Muscle of back (tissue), 11 donors: Measurements from ENCODE around the gene OLA1. TPM values are rescaled to one million over a fixed set of nuclear protein-coding genes. Genes with fewer than 3 reads are reported as not detected.
A peak's percentile ranks its signal among the peaks of the same experiment; 100 is the strongest.

Source experiments
- DNase-seq, 3 donors: peaks; one replicate each; pipeline versions ENCODE4 v3.0.0 to v3.0.0-alpha.2; 2013
- polyA plus RNA-seq, 10 donors: library from polyadenylated mRNA; unstranded; fragments of 120-200 nt; gene quantifications; one replicate each; pipeline ENCODE4 v1.2.1, GENCODE V29; 2013; ENCODE audit not compliant: insufficient read length in 10 of 10

Gene OLA1
- polyA plus RNA-seq, 10 donors = 179 to 312 (median 227) TPM

DNA sequence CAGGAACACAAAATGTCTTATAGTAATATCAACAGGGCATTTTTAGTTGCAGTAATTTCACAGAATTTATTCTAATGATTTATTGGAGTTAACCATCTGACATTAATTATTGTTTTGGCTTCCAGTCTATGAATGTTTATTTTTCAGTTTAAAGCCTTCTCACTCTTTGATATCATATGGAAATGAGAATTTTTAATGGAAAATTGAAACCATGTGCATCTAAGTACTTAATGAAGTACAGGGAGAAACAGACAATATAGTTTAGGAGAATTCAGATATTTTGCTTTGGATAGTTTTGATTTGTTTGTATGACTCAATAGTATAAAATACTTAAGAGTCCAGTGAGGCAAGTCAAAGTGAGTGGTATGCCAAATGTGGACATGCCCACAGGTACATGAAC is 126.1 kb downstream of the OLA1 start:
- no peak for DNase-seq

DNA sequence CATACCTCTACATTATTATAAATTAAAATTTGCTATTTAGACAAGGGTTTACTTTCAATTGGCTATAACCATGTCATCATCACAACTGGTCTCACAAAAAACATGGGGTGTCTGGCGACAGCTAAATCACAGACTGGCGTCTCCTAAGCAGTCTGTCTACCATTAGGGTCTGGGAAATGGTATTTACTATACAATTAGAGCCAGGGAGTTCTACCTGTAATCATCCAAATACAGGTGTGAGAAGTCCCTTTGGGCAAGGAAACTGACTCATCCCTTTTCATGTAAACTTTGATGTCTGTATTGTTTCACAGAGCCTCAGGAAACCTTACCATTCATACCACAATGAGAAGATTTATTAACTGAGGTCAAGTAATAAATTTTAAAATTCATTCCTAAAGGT is 126.7 kb downstream of the OLA1 start:
- DNase-seq = no peak

DNA sequence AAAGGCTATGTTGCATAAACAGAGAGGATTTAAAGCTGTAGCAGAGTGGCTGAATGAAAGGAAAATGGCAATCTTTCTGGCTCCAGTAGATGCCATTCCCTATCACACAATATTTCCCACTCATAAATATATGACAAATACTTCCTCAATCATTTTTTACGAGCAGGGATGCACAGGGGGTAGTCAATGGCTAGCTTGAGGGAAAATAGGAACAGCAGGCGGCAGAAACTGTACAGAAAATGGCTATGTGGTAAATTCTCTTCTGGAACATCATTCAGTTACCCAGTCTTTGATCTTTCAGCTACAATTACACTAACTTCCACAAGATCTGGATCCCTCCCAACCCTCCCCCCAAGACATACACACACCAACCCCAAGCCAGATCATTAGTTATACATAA is 127.2 kb downstream of the OLA1 start:
- DNase-seq = no peak

DNA sequence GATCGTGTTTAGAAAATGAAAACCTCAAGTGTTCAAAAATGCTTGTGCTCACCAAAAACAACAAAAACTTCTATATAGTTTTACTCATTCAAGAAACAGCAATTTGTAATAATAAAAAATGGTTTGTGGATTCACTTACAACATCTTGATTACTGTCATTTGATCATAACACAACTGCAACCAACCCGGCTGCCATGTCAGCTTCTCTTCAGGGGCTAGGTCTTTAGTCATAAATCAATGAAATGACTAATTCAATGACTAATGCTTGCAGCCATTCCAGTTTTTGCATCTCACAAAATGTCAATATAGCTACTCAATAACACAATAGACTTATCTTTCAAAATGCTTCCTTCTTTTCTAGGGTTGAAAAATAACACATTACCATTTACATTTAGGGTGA is 128.0 kb downstream of the OLA1 start:
- no peak for DNase-seq

DNA sequence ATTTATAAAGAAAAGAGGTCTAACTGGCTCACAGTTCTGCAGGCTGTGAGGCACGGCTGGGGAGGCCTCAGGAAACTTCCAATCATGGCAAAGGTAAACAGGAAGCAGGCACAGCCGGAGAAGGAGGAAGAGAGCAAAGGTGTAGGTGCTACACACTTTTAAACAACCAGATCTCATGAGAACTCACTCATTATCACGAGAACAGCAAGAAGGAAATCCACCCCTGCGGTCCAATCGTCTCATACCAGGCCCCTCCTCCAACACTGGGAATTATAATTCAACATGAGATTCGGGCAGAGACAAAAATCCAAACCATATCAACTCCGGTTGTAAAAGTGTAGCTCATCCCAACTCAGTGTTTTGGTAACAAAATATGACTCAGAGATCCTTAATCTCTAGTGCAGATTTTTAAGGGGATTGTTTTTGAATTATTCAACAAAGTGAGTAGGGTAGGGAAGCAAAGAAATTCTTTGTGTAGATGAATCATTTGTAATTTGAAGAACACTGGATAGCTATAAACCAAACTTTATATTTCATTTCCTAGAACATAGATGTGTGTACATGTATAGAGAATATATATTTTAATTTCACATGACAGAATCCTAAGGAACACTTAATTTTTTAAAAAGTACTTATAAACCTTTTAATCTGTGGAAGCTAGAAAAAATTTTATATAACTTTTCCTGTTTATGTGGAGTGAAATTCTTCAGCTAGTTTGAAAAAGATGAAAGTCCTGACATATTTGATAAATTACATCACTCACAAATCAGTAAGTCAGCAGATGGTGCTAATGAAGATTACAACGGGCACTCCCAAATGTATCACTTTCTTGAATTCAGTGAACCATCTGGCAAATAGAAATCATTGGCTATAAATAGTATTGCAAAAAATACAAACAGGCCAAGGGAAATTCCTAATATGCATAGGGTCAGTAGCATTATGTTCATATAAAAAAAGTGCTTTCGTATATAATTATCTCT is 130.1 kb downstream of the OLA1 start:
- peak in 1 of 3 donors; percentile 73 for DNase-seq

DNA sequence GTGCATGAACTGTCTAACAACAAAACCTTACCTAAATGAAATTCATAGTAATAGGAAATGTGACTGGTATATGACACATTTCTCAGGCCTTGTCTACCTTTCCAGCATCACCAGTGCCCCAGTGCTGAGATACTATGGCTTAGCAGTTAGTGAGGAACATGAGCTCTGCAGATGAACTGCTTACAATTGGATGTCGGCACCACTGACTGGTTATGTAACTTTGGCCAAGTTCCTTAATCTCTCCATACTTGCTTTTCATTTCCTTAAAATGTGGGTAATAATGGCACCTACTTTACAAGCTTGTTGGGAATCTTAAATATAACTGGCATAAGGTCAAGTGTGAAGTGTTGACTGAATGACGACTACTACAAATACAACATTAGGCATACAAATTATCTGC is 136.3 kb downstream of the OLA1 start:
- no peak for DNase-seq

DNA sequence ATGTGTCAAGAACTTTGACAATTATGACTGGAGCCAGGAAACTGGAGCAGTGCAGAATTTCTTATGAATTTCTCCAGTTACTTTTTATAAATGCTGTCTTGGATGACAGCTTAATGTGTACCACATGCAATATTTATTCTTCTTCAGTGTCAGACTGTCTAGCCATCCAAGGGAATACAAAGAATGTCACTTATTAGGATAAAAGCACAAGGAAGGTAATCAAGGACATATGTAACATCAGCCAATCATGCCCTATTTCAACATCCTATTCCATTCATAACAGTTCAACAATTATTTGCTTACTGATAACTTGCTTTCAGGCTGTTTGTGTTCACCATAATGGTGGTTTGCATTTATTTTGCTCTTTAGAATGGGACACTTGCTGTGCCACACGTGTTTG is 139.8 kb downstream of the OLA1 start:
- DNase-seq = no peak

DNA sequence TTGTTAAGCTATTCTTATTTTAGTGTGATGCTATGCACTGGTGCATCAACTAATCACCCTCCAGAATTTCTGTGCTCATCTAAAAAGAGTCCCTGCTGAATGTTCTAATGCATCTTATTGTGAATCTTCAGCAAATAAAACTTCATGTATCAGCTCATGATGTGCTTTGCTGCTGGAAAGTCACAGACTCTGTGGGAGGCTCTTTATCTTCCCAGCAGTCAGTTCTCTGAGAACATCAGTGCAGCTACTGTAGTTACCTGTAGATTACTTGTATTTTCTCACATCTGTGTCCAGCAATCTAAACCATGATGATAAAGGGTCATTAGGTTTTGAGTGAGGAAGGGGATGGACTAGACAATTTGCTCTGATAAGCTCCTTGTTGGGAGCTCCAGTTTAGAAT is 141.6 kb downstream of the OLA1 start:
- no peak for DNase-seq

DNA sequence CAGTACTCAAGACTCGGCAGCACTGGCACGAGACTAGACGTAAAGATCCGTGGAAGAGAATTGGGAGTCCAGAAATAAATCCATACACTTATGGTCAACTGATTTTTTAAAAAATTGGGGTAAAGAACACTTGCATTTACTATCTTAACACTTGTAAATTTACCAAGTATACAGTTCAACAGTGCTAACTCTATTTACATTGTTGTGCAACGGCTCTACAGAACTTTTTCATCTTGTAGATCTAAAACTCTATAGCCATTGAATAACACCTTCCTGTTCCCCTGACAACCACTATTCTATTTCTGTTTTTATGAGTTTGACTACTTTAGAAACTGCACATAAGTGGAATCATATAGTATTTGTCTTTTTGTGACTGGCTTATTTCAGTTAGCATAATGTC is 153.8 kb downstream of the OLA1 start:
- no peak for DNase-seq

DNA sequence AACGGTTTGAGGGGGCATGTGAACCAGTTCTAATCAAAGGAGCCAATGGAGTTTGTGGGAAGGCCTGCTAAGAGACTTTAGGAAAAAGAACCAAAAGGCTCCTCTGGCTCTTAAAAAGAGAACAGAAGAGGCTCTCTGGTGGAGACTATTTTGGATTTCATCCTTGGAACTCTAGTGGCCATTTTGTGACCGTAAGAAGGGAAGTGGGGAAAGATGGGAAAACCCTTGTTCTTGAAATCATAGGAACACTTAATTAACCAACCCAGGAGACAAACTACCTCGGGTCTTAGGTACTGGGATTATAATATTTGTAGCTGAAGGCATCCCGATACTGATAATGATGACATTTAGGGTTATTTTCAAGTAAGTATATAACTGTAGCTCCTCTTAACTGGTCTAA is 157.9 kb downstream of the OLA1 start:
- no peak for DNase-seq

DNA sequence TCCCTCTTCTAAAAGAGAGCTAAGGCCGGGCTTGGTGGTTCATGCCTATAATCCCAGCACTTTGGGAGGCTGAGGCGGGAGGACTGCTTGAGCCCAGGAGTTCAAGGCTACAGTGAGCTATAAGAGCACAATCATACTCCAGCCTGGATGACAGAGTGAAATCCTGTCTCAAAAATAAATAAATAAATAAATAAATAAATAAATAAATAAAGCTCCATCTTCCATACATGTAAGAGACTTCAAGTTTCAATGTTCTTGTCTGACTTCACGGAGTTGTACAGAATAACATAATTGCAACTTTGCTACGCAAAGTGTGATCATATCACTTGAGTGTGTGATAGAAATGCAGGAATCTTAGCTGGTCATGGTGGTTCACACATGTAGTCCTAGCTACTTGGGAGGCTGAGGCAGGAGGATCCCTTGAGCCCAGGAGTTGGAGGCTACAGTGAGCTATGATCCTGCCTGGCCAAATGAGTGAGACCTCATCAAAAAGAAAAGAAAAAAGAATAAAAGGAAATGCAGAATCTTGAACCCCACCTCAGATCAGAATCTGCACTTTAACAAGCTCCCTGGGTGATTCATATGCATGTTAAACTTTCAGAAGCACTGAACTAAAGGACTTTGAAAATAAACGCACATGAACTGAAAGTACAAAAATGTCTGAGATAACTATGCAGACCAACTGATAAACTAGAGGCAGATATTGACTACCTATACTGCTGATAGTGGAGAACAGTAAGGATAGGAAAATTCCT is 159.4 kb downstream of the OLA1 start:
- DNase-seq = no peak

DNA sequence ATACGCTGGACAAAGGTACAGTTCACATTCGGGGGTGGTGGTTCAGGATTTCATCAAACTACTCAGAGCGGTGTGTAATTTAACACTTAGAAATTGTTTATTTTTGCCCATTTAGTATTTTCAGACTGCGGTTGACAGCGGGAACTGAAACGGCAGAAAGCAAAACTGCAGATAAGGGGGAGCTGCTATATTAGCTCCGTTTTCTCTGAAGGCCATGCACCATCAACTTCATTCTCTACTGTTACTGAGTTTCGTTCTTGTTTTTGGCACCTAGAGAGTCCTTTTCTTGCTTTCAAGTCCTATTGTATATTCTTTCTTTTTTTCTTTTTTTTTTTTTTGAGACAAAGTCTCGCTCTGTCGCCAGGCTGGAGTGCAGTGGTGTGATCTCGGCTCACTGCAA is 161.6 kb downstream of the OLA1 start:
- no peak for DNase-seq

DNA sequence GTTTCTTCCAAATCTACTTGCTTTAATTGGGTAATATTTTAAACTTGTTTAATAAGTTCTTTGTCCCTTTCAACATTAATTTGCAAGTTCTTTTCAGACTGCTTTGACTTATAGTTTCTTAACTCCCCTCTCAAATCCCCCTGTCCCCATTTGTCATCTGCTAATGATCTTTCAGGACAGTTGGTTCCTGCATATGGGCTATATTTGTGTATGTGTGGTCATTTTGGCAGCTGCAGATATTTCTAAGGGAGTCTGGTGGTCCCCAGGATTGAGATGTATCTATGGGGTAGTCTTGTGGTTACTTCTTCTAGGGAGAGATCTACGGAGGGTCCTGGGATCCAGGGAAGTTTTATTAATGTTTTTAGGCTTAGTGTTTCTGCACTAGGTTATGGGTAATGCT is 162.6 kb downstream of the OLA1 start:
- no peak for DNase-seq

DNA sequence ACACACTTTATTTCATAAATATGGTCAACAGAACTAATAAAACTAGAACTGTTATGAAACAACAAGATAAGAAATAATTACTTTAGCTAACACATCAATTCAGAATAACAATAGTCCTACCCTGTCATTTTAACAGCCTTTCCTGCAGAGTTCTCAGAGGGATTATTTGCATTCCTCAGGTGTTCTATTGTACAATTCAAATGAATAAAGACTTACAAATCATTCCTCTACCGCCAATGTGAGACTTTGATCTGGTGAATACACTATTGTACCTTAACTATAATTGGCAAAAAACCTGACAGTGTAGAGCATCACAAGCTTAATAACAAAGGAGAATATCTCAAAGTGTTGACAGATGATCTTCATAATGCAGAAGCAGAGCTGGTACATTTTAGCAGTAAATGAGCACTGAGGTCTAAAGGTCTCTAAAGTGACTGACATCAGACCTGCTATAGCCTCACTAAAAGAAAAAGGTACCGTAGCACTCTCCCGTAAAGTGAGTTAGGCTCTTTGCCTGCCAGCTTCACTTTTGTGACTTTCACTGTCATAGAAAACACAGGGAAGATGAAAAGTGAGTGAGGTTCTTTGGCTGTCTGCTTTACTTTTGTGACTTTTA is 164.4 kb downstream of the OLA1 start:
- no peak for DNase-seq

DNA sequence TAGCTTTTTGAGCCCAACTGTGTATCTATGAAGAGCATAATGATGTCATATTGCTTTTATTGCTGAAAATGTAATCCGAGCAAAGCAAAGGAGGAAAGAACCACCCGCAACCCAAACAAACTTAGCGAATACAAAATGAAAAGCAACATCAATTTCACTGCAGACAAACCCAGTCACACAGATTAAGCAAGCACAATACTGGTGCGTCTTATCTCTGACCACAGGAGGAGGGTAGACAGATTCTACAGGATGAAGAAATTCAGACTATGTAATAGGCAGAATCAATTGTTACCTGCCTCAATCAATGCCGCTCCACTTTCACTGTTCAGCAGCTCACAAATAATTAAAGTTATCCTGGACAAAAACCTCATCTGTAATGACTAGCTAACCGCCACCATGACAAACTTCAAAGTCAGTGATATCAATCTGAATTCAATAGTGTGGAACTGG is 167.6 kb downstream of the OLA1 start:
- no peak for DNase-seq

DNA sequence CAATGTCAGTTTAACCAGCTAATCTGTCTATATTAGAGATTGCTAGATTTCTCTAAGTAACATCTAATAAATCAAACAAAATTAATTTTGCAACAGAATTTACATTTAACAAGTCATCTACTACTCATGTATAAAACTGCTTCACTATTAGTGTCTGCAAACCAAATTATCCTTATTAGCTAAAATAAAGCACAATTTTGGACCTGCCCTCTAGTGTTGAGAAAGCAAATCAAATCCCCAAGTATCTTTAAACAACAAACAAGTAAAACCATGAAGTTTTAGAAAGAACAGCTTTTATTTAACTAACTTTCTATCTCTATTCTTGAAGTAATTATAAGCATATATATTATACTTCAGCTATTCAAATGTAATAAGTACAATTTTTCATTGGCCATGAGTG is 170.1 kb downstream of the OLA1 start:
- peak in 1 of 3 donors; percentile 43 for DNase-seq

DNA sequence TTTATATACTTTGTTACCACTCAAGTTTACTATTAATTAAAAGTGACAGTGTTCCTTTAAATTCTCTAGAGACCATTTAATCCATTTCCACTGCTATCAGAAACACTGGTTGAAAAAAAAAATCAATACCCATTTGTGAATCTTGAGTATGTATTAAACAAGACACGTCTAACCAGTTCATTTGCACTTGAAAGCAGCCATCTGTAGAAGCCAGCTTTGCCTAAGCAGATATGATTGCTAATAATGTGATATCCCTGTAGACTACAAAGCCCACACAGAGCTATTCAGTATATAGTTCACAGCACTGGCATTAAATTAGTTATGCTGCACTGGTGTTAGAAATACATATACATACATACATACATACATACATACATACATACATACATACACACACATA is 171.4 kb downstream of the OLA1 start:
- DNase-seq = no peak

DNA sequence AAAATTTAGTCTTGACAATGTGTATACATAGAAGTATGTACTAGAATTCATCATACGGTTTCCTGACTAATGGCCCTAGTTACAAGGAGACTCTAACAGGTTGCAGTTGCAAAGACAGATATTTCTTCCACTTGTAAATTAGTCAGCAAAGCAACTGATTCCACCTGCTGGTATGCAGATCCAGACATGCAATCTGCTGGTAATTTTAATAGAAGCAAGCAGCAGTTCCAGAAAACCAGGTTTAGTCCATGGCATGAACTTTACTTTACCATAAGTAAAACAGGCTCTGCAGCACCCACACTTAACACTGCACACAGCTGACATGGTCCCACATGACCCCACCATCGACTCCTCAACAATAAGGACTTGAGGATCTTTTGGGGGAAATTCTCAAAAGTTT is 172.3 kb downstream of the OLA1 start:
- DNase-seq = no peak

DNA sequence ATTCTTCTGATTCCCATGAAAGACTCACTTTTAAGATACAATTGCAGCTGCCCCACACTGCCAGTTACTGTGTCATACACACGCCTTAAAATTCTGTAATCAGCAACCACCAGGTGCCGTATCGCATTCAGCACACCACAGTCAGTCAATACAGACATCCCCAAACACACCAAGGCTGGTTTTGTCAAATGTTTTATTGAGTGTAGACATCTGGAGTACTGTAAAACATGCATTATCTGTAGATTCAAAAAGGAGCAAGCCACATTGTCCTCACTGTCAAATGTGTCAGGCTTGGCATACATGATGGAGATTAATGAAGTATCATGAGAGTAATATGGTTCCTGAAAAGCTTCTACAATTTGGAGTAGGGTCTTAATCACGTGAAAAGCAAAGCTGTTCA is 173.5 kb downstream of the OLA1 start:
- no peak for DNase-seq

DNA sequence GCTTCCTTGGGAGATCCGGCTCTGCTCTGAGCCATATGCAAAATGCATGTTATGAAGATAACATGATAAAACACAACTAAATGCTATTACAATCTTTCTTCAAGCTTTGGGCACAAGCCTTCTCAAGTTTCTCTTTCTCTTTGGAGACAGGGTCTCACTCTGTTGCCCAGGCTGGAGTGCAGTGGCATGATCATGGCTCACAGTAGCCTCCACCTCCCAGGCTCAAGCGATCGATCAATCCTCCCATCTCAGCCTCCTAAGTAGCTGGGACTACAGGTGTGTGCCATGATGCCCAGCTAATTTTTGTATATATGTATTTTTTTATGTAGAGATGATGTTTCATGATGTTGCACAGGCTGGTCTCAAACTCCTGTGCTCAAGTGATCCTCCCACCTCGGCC is 175.5 kb downstream of the OLA1 start:
- DNase-seq = no peak

DNA sequence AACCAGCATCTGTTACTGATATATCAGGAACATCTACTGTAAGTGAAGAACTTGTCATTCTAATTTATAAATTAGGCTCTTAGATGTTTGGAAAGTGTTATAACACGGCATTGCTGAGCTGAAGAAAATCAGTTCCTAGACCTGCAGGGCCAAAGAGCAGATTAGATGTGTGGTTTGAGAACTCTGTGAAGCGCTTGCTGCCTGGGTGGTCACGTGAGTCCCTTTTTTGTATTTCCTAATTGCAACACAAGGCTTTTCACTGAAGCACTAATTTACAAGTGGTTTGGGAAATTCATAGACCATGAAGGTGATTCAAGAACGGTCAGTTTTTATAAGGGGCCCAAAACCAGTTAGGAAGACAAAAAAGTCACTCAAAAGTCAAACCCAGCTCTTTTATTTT is 176.3 kb downstream of the OLA1 start:
- no peak for DNase-seq

DNA sequence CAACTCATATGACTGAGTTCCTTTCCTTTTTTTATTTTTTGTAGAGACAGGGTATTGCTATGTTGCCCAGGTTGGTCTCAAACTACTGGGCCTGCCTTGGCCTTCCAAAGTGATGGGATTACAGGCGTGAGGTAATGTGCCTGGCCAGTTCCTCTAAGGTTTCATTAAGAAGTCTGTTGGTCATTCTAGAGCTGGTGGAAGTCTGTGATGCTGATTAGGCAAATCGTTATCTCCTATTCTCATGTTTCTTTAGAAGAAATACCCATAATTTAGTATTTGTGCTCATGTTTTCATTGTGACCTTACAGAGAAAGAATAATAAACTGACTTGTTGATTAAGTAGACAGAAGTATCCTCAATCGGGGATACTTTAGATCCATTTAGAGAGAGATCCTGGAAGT is 177.0 kb downstream of the OLA1 start:
- no peak for DNase-seq

DNA sequence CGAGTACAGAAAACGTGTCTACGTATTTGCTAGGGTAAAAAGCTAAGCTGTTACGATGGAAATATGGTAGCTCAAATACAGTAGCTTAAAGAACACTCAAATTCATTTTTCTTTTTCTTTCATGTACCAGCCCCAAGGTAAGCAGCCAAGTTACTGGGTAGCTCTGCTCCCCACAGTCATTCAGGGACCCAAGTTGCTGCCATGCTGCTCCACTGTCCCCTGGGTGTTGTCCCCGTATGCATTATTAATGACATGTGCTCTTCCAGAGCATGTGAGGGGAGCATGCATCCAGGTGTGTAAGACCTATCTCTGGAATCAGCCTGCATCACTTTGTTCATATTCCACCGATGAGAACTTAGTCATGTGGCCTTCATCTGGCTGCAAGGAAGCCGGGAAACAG is 178.1 kb downstream of the OLA1 start:
- DNase-seq = no peak
